Stimulated activated CD4-positive, alpha-beta T cell treated with anti-CD3 and anti-CD28 coated beads, TNF-alpha, amount 100 ng/mL, for 48 hours (primary cell): Measurements from ENCODE around the gene DPH7.
"Not testable (repeated sequence)": the region's sequence is repeated elsewhere in the genome, so short reads cannot be mapped to it uniquely, and the experiment has no call there.

ENCODE experiments used
- DNase-seq, 3 donors: peaks; one replicate each; pipeline ENCODE4 v3.0.0-alpha.2; 2020; ENCODE audit warnings: low read depth in 3 of 3

Gene DPH7

DNA sequence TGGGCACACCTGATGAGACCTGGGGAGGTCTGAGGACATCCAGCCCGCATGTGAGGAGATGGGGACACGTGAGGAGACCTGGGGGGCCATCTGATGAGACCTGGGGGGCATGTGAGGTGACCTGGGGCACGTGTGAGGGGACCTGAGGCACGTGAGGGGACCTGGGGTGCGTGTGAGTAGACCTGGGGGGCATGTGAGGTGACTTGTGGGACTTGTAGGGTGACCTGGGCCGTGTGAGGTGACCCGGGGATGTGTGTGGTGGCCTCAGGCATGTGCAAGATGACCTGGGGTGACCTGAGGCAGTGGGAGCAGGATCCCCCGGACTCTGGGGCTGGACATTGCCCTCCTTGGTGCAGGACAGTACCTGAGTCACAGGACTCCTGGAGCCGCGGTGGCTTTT is 59.2 kb downstream of the DPH7 start:
- no peak for DNase-seq

DNA sequence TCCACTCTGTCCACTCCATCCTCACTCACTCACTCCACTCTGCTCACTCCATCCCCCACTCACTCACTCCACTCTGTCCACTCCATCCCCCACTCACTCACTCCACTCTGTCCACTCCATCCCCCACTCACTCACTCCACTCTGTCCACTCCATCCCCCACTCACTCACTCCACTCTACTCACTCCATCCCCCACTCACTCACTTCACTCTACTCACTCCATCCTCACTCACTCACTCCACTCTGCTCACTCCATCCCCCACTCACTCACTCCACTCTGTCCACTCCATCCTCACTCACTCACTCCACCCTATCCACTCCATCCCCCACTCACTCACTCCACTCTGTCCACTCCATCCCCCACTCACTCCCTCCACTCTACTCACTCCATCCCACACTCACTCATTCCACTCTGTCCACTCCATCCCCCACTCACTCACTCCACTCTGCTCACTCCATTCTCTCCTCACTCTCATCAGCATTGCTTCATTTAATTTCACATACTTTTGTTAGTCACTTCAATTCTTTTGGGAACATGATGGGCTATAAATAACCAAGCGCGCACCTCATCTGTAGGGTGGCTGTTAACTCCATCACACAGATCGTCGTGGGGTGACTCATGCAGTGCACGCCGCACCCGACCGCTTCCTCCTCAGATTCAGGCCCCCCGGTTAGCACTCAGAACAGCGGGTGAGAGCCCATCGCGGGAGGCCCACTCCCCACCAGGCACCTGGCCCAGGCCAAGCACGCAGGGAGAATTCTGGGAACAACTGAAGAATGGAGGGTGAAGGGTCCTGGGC is 59.9 kb downstream of the DPH7 start:
- not testable (repeated sequence) for DNase-seq

DNA sequence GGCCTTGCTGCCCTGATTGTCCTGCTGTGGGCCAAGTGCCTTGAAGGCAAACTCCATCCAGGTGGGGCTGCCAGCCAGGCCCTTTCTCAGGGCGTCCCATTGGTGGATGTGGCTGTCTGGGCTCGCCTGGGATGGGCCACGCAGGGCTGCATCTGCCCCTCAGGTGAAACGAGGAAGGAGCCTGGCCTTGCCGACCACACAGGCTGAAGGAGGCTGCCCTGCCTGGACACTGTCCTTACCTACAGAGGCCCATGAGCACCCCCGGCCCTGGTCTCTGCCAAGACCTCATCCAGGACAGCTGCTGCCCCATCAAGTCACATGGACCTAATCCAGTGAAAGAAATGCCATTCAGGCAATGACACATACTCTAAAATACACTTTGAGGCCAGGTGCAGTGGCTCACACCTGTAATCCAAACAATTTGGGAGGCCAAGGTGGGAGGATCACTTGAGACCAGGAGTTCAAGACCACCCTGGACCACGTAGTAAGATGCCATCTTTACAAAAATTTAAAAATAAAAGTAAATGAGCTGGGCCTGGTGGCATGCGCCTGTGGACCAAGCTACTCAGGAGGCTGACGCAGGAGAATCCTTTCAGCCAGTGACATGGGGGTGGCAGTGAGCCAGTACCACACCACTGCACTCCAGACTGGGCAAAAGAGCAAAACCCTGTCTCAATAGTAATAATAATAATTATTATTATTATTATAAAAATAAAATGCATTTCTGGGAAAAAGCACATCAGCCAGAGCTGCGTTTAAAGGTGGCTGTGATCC is 62.4 kb downstream of the DPH7 start:
- DNase-seq = no peak

DNA sequence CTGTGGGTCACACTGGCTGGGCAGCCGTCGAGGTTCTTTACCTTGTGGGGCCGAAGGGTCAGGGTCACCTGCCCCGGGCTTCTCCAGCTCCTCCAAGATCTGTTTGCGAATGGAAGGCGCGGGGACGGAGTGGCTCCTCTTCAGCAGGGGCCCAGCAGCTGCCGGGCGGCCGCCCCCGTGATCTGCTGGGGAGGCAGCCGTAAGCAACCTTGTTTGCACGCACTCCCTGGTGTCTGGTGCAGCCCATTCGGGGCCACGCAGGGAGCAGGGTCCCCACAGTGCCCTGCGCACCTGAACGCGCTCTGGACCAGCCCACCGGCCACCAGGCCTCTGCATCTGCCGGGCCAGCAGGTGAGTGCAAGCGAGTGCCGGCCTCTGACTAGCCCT is 63.4 kb downstream of the DPH7 start:
- no peak for DNase-seq

DNA sequence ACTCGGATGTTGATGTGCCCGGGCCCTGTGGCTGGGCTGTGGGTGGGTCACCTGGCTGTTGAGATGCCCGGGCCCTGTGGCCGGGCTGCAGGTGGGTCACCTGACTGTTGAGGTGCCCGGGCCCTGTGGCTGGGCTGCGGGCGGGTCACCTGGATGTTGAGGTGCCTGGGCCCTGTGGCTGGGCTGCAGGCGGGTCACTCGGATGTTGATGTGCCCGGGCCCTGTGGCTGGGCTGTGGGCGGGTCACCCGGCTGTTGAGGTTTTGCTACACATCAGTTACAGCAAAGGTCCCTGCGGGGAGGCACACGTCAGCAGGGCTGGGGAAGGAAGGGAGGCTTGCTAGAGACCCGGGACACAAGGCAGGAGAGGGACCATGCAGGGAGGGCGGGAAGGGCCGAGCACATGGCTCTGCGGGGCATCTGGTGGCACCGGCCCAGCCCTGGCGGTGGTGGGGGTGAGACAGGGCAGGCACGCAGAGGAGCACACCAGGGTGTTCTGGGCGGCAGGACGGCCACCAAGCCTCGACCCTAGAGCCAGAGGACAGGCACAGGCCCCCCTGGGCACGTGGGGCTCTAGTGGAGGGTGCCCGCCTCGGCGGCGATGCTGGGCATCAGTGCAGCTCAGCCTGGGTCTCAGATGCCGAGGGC is 63.9 kb downstream of the DPH7 start:
- no peak for DNase-seq

DNA sequence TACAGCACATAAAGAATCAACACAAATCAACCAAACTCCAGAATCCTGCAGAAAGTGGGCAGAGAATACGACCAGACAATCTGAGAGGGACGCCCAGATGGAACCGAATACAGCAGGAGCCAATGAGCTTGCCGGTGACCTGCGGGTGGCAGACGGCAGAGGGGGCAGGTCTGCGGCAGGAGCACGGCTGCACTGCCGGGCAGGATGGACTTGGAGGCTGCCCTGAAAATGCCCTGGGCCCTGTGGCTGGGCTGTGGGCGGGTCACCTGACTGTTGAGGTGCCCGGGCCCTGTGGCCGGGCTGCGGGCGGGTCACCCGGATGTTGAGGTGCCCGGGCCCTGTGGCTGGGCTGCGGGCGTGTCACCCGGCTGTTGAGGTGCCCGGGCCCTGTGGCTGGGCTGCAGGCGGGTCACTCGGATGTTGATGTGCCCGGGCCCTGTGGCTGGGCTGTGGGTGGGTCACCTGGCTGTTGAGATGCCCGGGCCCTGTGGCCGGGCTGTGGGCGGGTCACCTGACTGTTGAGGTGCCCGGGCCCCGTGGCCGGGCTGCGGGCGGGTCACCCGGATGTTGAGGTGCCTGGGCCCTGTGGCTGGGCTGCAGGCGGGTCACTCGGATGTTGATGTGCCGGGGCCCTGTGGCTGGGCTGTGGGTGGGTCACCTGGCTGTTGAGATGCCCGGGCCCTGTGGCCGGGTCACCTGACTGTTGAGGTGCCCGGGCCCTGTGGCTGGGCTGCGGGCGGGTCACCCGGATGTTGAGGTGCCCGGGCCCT is 64.7 kb downstream of the DPH7 start:
- DNase-seq = not testable (repeated sequence)

DNA sequence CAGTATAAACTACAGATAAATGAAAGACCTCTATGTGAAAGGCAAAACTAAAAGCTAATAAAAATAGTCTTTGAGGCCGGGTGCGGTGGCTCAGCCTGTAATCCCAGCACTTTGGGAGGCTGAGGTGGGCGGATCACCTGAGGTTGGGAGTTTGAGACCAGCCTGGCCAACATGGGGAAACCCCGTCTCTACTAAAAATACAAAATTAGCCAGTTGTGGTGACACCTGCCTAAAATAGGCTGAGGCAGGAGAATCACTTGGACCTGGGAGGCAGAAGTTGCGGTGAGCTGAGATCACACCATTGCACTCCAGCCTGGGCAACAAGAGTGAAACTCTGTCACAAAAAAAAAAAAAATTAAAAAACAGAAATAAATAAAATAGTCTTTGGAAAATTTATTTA is 65.6 kb downstream of the DPH7 start:
- DNase-seq = not testable (repeated sequence)

DNA sequence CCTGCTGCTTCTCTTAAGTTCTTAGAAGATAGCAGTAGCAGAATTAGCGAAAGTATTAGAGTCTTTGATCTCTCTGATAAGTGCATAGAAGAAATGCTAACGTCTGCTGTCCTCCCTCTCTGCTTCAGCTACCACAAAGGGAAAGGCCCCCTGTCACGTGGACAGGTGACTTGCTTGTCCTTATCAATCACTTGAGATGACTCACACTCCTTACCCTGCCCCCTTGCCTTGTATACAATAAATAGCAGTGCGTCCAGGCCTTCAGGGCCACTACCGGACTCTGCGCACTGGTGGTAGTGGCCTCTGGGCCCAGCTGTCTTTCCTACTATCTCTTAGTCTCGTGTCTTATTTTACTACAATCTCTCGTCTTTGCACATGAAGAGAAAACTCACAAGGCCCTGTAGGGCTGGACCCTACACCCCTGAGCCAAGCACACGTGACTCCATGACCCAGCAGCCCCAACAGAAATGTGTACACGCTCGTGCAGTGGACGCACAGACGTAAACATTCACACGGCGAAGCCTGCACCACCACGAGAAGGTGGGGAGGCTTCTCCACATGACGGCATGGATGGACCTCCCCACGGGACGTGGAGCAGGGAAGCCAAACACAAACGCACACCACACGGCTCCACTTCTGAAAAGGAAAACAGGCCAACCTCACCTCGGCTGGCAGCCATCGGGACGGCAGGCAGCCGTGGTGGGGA is 66.8 kb downstream of the DPH7 start:
- no peak for DNase-seq

DNA sequence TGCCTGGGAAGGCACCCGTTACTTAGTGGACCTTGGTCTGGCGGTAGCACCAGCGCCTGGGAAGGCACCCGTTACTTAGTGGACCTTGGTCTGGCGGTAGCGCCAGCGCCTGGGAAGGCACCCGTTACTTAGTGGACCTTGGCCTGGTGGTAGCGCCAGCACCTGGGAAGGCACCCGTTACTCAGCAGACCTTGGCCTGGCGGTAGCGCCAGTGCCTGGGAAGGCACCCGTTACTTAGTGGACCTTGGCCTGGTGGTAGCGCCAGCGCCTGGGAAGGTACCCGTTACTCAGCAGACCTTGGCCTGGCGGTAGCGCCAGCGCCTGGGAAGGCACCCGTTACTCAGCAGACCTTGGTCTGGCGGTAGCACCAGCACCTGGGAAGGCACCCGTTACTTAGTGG is 67.6 kb downstream of the DPH7 start:
- not testable (repeated sequence) for DNase-seq

DNA sequence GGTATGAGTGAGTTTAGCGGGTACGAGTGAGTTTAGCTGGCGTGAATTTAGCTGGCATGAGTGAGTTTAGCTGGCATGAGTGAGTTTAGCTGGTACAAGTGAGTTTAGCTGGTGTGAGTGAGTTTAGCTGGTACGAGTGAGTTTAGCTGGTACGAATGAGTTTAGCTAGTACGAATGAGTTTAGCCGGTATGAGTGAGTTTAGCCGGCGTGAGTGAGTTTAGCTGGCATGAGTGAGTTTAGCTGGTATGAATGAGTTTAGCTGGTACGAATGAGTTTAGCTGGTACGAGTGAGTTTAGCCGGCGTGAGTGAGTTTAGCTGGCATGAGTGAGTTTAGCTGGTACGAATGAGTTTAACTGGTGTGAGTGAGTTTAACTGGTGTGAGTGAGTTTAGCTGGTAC is 69.5 kb downstream of the DPH7 start:
- DNase-seq = no peak

DNA sequence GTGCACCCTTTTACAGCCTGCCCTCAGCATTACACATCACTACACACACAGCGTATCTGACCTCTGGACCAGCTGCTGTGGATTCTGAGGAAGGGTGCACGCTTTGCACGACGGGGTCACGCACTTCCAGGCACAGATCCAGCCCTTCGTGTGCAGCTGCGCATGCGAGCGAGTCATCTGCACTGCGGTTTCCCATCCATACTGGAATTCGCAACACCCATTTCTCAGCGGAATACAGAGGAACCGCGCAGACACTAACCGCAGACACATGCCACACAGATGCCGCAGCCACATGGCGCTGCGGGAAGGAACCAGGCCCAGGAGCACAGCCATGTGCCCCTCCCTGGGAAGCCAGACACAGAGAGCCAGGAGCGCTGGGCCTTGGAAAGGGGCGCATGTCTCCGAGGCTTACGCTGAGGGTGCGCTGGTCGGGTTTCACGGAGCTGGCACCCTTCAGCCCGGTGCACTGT is 72.0 kb downstream of the DPH7 start:
- no peak for DNase-seq

DNA sequence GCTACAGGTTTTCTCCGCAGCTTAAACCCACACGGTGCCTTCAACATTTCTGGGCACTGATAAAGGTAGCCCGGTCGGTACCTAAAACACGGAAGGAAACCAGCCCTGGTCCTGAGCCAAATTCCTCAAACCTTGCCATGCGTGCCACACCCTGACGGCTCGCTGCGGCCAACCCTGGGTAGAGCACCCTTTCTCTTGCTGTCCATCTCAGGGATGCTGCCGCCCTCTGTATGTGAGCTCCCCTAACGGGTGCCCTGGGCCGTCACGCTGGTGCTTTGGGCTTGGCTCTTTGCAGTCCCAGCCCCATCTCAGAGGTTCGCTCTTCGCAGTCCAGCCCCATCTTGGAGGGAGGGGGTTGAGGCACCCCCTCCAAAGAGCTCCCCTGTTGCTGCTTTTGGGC is 72.5 kb downstream of the DPH7 start:
- DNase-seq = no peak

DNA sequence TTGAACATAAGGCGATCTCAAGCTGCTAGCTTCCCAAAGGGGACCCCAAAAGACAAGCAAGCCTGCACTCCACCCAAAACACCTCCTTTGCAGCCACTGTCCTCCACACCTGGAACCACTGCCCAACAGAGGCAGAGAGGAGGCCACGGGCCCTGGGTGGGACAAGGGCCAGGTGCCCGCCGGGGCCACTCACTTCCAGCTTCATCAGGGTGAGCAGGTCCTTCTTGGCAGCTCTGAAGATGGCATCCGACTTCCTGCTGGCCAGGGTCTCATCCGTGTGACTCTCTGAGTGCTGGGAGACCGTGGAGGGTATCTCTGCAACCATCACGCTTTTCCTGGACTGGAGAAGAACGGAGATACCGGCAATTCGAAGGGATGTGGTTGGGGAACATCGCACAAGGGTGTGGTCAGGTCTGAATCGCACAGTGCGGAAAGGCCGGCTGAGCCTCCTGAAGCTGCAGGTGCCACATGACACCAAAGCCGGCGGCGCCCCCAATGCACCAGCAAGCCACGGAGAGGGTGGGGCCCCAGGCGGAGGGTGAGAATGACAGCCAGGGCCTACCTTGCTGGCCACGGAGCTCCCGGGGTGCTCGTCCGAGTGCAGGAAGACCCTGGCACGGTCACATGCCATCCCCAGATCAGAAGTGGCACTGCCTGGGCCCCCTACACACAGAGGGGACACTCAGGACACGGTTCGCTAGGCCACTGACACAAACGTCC is 73.1 kb downstream of the DPH7 start:
- DNase-seq = no peak
